Measurements from ENCODE around the gene HERPUD2. TPM values are rescaled to one million over a fixed set of nuclear protein-coding genes. Genes with fewer than 3 reads are reported as not detected.

Gene HERPUD2
- total and polyA plus RNA-seq, 2 experiments from 2014 or later = 15.2 to 22.7 TPM

GRCh38 chr7:35624299-35625186 lies 70.4 kb downstream of the HERPUD2 start:
- 55 to 56% methylated on average over 16 of the region's 16 CpGs for WGBS, 2 experiments (ENCODE audit: low coverage in 1 of 2, low lambda C conversion rate in 2 of 2, missing lambda C conversion rate in 2 of 2)
- H3K4me1 ChIP-seq (ENCODE audit: insufficient read depth) = no peaks in the 10 kb centered on the region
- DNase-seq = peak; percentile 49
- H3K79me2 ChIP-seq (ENCODE audit: insufficient read depth) = no peaks in the 10 kb centered on the region
- H3K4me2 ChIP-seq (ENCODE audit: unreplicated experiment) = no peak overlapping the region
- TF ChIP-seq EZH2 (IDR thresholded peaks at IDR 0.05; ENCODE audit: insufficient read depth, poor library complexity, severe bottlenecking) (no peak), EZH2phosphoT487 (IDR thresholded peaks at IDR 0.05; ENCODE audit: insufficient read depth, low read depth) (no peak)
- no peaks in the 10 kb centered on the region for H4K20me1 ChIP-seq (ENCODE audit: insufficient read depth)
- H2AFZ ChIP-seq = no peak overlapping the region
- no peaks in the 10 kb centered on the region for H3K9me3 ChIP-seq (ENCODE audit: low read depth)
- H3K36me3 ChIP-seq (ENCODE audit: low read depth) = 0 out of 2 replicates have a peak, but pooled peaks cover 7% of the 10 kb centered on the region
- H3K9me2 ChIP-seq (ENCODE audit: insufficient read depth) = no peaks in the 10 kb centered on the region
- H3K9ac ChIP-seq = no peak overlapping the region
- H3K27ac ChIP-seq = no peak overlapping the region
- H3F3A ChIP-seq (ENCODE audit: insufficient read depth) = no peaks in the 10 kb centered on the region
- in situ Hi-C loops (cut with MboI) = no loop called here
- H3K4me3 ChIP-seq = no peak overlapping the region
- H3K27me3 ChIP-seq (replicated peaks; ENCODE audit: insufficient read depth) = no peaks in the 10 kb centered on the region

- H3K4me2 ChIP-seq (ENCODE audit: unreplicated experiment) = no peak overlapping the region
- H3K9me3 ChIP-seq (ENCODE audit: low read depth) = no peaks in the 10 kb centered on the region
- H2AFZ ChIP-seq = no peak overlapping the region
- H4K20me1 ChIP-seq (ENCODE audit: insufficient read depth) = no peaks in the 10 kb centered on the region
- in situ Hi-C loops (cut with MboI) = no loop called here
- no peak overlapping the region for H3K9ac ChIP-seq
- no peaks in the 10 kb centered on the region for H3K9me2 ChIP-seq (ENCODE audit: insufficient read depth)
- no peaks in the 10 kb centered on the region for H3K27me3 ChIP-seq (replicated peaks; ENCODE audit: insufficient read depth)
- no peak overlapping the region for H3K27ac ChIP-seq
- WGBS, 2 experiments (ENCODE audit: low coverage in 1 of 2, low lambda C conversion rate in 2 of 2, missing lambda C conversion rate in 2 of 2) = 80 to 93% methylated on average over 2 of the region's 2 CpGs
- no peak for TF ChIP-seq EZH2phosphoT487 (IDR thresholded peaks at IDR 0.05; ENCODE audit: insufficient read depth, low read depth)
- no peak for TF ChIP-seq EZH2 (IDR thresholded peaks at IDR 0.05; ENCODE audit: insufficient read depth, poor library complexity, severe bottlenecking)
- H3F3A ChIP-seq (ENCODE audit: insufficient read depth) = no peaks in the 10 kb centered on the region
- no peaks in the 10 kb centered on the region for H3K79me2 ChIP-seq (ENCODE audit: insufficient read depth)
- no peak overlapping the region for H3K4me3 ChIP-seq
- H3K36me3 ChIP-seq (ENCODE audit: low read depth) = 0 out of 2 replicates have a peak, but pooled peaks cover 7% of the 10 kb centered on the region
- DNase-seq = no peak
- no peaks in the 10 kb centered on the region for H3K4me1 ChIP-seq (ENCODE audit: insufficient read depth)
Measured at GRCh38 chr7:35623381-35623780, 71.6 kb downstream of the HERPUD2 start.

GRCh38 chr7:35619863-35620262 lies 75.1 kb downstream of the HERPUD2 start:
- no peaks in the 10 kb centered on the region for H3K27me3 ChIP-seq (replicated peaks; ENCODE audit: insufficient read depth)
- no peak overlapping the region for H3K4me2 ChIP-seq (ENCODE audit: unreplicated experiment)
- no peaks in the 10 kb centered on the region for H3K9me2 ChIP-seq (ENCODE audit: insufficient read depth)
- no peaks in the 10 kb centered on the region for H3K9me3 ChIP-seq (ENCODE audit: low read depth)
- no peak overlapping the region for H3K4me3 ChIP-seq
- H3K36me3 ChIP-seq (ENCODE audit: low read depth) = no peaks in the 10 kb centered on the region
- no peak overlapping the region for H3K9ac ChIP-seq
- no peaks in the 10 kb centered on the region for H3K4me1 ChIP-seq (ENCODE audit: insufficient read depth)
- in situ Hi-C loops (cut with MboI) = no loop called here
- H3K79me2 ChIP-seq (ENCODE audit: insufficient read depth) = no peaks in the 10 kb centered on the region
- H2AFZ ChIP-seq = no peak overlapping the region
- DNase-seq = no peak
- H3F3A ChIP-seq (ENCODE audit: insufficient read depth) = no peaks in the 10 kb centered on the region
- H3K27ac ChIP-seq = no peak overlapping the region
- no peak for TF ChIP-seq EZH2 (IDR thresholded peaks at IDR 0.05; ENCODE audit: insufficient read depth, poor library complexity, severe bottlenecking)
- TF ChIP-seq EZH2phosphoT487 (IDR thresholded peaks at IDR 0.05; ENCODE audit: insufficient read depth, low read depth) = no peak
- H4K20me1 ChIP-seq (ENCODE audit: insufficient read depth) = no peaks in the 10 kb centered on the region
- 83 to 86% methylated on average over 1 of the region's 1 CpG for WGBS, 2 experiments (ENCODE audit: low coverage in 1 of 2, low lambda C conversion rate in 2 of 2, missing lambda C conversion rate in 2 of 2)

GRCh38 chr7:35617041-35617440 lies 77.9 kb downstream of the HERPUD2 start:
- no peaks in the 10 kb centered on the region for H3F3A ChIP-seq (ENCODE audit: insufficient read depth)
- H3K4me3 ChIP-seq = no peak overlapping the region
- no peak overlapping the region for H2AFZ ChIP-seq
- no peaks in the 10 kb centered on the region for H3K27me3 ChIP-seq (replicated peaks; ENCODE audit: insufficient read depth)
- H4K20me1 ChIP-seq (ENCODE audit: insufficient read depth) = no peaks in the 10 kb centered on the region
- no peaks in the 10 kb centered on the region for H3K36me3 ChIP-seq (ENCODE audit: low read depth)
- no peak overlapping the region for H3K9ac ChIP-seq
- peak; percentile 13 for DNase-seq
- no peaks in the 10 kb centered on the region for H3K4me1 ChIP-seq (ENCODE audit: insufficient read depth)
- H3K79me2 ChIP-seq (ENCODE audit: insufficient read depth) = no peaks in the 10 kb centered on the region
- H3K4me2 ChIP-seq (ENCODE audit: unreplicated experiment) = no peak overlapping the region
- in situ Hi-C loops (cut with MboI) = no loop called here
- no peaks in the 10 kb centered on the region for H3K9me2 ChIP-seq (ENCODE audit: insufficient read depth)
- no peaks in the 10 kb centered on the region for H3K9me3 ChIP-seq (ENCODE audit: low read depth)
- 42 to 56% methylated on average over 3 of the region's 3 CpGs for WGBS, 2 experiments (ENCODE audit: low coverage in 1 of 2, low lambda C conversion rate in 2 of 2, missing lambda C conversion rate in 2 of 2)
- no peak for TF ChIP-seq EZH2 (IDR thresholded peaks at IDR 0.05; ENCODE audit: insufficient read depth, poor library complexity, severe bottlenecking)
- no peak for TF ChIP-seq EZH2phosphoT487 (IDR thresholded peaks at IDR 0.05; ENCODE audit: insufficient read depth, low read depth)
- no peak overlapping the region for H3K27ac ChIP-seq
